ENCODE measurements around the gene KDM8.

DNA sequence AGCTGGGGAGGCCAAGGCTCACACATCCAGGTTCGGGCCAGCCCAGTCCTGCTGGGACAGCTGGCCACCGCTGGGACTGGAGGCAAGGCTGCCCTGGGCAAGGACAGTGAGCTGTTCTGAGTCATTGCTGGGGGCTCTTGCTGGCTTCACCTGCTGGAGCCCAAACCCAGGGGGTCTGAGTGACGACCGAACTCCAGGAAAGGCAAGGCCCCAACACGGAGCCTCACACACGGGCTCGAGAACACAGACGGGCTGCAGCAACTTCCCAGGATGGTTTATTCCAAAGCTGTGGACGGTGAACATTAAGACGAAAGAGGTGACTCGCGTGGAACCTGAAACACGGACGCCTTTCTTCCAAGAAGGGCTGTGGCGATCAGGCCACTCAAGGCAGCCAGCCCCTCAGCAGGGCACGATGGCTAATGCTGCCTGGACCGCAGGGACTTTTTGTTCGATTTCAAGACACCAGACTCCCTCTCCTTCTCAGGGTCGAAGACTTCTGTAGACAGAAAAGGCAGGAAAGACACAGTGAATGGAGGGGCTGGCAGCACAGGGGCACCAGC lies 21.5 kb downstream of the KDM8 start:
- no peak for TF ChIP-seq GATA3 (IDR thresholded peaks at IDR 0.05; ENCODE audit: low read depth, low read length)
- no peak for TF ChIP-seq GATA2 (IDR thresholded peaks at IDR 0.05; ENCODE audit: low read depth, low read length)

Data from SH-SY5Y (cell line).